K562 (cell line): Measurements from ENCODE around the gene MPI.

Source experiments
- ATF2 ChIP-seq: sonication (generic); formaldehyde crosslinking; IDR thresholded peaks from 2 replicates; pipeline ENCODE4 v1.8.1; 2022; ENCODE audit warnings: missing genetic modification reagents
- CTCF ChIP-seq, 3 experiments: IDR thresholded peaks in 2 of 3; conservative IDR thresholded peaks in 1 of 3; 2 replicates each; pipeline ENCODE4 v1.5.1; 2011 to 2012; ENCODE audit warnings: low read length in 3 of 3, mild to moderate bottlenecking in 3 of 3, control low read depth in 2 of 3, improper control_type of control experiment in 1 of 3, inconsistent platforms in 1 of 3, low read depth in 1 of 3, mixed read lengths in 1 of 3, moderate library complexity in 1 of 3; ENCODE audit not compliant: insufficient read depth in 2 of 3
- JUND ChIP-seq, 2 experiments: IDR thresholded peaks; 2 replicates in 1 of 2; 3 replicates in 1 of 2; pipeline ENCODE4 v1.6.1; 2011; ENCODE audit warnings: borderline replicate concordance in 2 of 2, low read depth in 2 of 2, low read length in 2 of 2, improper control_type of control experiment in 1 of 2, missing biosample characterization in 1 of 2, missing genetic modification characterization in 1 of 2, missing genetic modification reagents in 1 of 2
- RBM22 ChIP-seq: fragments of 200-400 bp; formaldehyde crosslinking; IDR thresholded peaks from 2 replicates; pipeline ENCODE4 v1.6.1; 2018; ENCODE audit warnings: low read length, low read depth; ENCODE audit not compliant: poor library complexity, severe bottlenecking
- TCFL5 ChIP-seq: fragments of 250-450 bp; sonication (Bioruptor Pico); conservative IDR thresholded peaks from 2 replicates; pipeline ENCODE4 v1.6.1; 2021; ENCODE audit warnings: mild to moderate bottlenecking, moderate library complexity, matching md5 sums
- TSC22D4 ChIP-seq: fragments of 450-650 bp; IDR thresholded peaks from 2 replicates; pipeline ENCODE4 v1.6.1; 2016; ENCODE audit warnings: missing genetic modification characterization, missing biosample characterization, control low read depth

GRCh38 chr15:74843445-74843828, 46.4 kb upstream of the MPI start:
- TF ChIP-seq ATF2 (CRISPR knock-in tag): no peak
- TF ChIP-seq TSC22D4 (tag): no peak
- no peak; a peak in 1 of 6 replicates for TF ChIP-seq CTCF (IDR thresholded peaks at IDR 0.05 in 2 of 3, conservative IDR thresholded peaks at IDR 0.05 in 1 of 3; ENCODE audit: insufficient read depth in 2 of 3, low read depth in 1 of 3, low read length in 3 of 3)
- TF ChIP-seq JUND (IDR thresholded peaks at IDR 0.05; ENCODE audit: borderline replicate concordance, low read depth, low read length): no peak
- no peak for TF ChIP-seq JUND (tag; IDR thresholded peaks at IDR 0.05; ENCODE audit: borderline replicate concordance, low read depth, low read length)
- no peak for TF ChIP-seq RBM22
- TF ChIP-seq TCFL5: no peak
